SJCRH30 (cell line): ENCODE results near the gene SPATA9. TPM values are rescaled to one million over a fixed set of nuclear protein-coding genes. Genes with fewer than 3 reads are reported as not detected.

Experiments
- DNase-seq, 2 experiments: peaks; one replicate each; pipeline ENCODE4 v3.0.0-alpha.2; 2015 to 2020
- H3K27ac ChIP-seq: fragments of 250-450 bp; sonication (Bioruptor Pico); 2 replicates; pipeline ENCODE4 v1.5.1; 2020; ENCODE audit warnings: mild to moderate bottlenecking, moderate library complexity
- H3K27me3 ChIP-seq: fragments of 250-450 bp; sonication (Bioruptor Pico); 2 replicates; pipeline ENCODE4 v1.5.1; 2020; ENCODE audit warnings: mild to moderate bottlenecking, moderate library complexity
- H3K36me3 ChIP-seq: fragments of 250-450 bp; sonication (Bioruptor Pico); 2 replicates; pipeline ENCODE4 v1.5.1; 2020; ENCODE audit warnings: mild to moderate bottlenecking, moderate library complexity
- H3K4me1 ChIP-seq: fragments of 250-450 bp; sonication (Bioruptor Pico); 2 replicates; pipeline ENCODE4 v1.5.1; 2020; ENCODE audit warnings: mild to moderate bottlenecking, moderate library complexity
- H3K4me3 ChIP-seq: fragments of 250-450 bp; sonication (Bioruptor Pico); 2 replicates; pipeline ENCODE4 v1.5.1; 2020; ENCODE audit warnings: mild to moderate bottlenecking, moderate library complexity
- H3K9me3 ChIP-seq: fragments of 250-450 bp; sonication (Bioruptor Pico); replicated peaks from 2 replicates; pipeline ENCODE4 v1.5.1; 2020; ENCODE audit warnings: mild to moderate bottlenecking, moderate library complexity
- total RNA-seq: library from RNA; depleted of rRNA; stranded (reverse); fragments of >200 nt; shearing (Covaris generic); gene quantifications from 2 replicates; pipeline ENCODE4 v1.2.3, GENCODE V29; 2014

Gene SPATA9
- total RNA-seq, 1 experiment from 2014 or later = 1.8 TPM

DNA sequence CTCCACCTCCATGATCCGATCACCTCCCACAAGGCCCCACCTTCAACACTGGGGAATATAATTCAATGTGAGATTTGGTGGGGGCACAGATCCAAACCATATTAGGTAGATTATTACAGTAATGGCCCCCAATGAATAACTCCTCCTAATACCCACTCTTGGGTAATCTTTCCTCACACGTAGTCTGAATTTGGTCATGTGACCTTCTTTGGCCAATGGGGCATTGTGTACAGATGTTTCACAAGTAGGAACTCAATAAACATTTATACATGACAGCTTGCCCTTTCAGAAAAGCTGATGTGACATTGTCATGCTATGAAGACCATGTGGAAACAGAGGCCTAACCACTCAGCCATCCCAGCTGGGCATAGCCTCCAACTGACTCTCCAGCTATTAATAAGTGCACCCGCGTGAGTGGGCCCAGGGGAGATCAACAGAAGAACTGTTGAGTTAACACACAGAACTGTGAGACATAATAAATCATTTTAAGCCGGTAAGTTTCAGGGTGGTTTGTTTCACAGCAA lies 52.3 kb downstream of the SPATA9 start:
- Histone ChIP-seq H3K9me3 (no peaks in the 10 kb centered on the region), H3K36me3 (no peaks in the 10 kb centered on the region), H3K4me3 (no peak overlapping the region), H3K27me3 (no peaks in the 10 kb centered on the region), H3K27ac (no peak overlapping the region), H3K4me1 (peaks cover 7% of the 10 kb centered on the region; the same call in 1 of the 2 replicates)
- no peak for DNase-seq

- no peak for DNase-seq
- Histone ChIP-seq H3K27me3 (no peaks in the 10 kb centered on the region), H3K4me1 (0 out of 2 replicates have a peak, but pooled peaks cover 5% of the 10 kb centered on the region)
These were observed 53.9 kb downstream of the SPATA9 start for GRCh38 chr5:95628933-95629332.

DNA sequence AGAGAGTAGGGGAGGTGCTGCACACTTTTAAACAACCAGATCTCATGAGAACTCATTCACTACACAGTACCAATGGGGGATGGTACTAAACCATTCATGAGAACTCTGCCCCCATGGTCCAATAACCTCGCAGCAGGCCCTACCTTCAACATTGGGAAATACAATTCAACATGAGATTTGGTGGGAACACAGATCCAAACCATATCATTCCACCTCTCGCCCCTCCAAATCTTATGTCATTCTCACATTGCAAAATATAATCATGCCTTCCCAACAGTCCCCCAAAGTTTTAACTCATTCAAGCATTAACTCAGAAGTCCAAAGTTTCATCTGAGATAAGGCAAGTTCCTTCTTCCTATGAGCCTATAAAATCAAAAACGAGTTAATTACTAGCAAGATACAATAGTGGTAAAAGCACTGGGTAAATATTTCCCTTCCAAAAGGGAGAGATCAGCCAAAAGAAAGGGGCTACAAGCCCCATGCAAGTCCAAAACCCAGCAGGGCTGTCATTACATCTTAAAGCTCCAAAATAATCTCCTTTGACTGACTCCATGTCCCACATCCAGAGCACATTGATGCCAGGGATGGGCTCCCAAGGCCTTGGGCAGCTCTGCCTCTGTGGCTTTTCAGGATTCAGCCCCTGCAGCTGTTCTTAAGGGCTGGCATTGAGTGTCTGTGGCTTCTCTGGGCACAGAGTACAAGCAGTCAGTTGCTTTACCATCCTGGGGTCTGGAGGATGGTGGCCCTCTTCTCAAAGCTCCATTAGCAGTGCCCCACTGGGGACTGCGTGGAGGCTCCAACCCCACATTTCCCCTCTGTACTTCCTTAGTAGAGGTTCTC lies 54.6 kb downstream of the SPATA9 start:
- Histone ChIP-seq H3K4me1 (0 out of 2 replicates have a peak, but pooled peaks cover 5% of the 10 kb centered on the region), H3K4me3 (no peak overlapping the region), H3K27me3 (no peaks in the 10 kb centered on the region), H3K27ac (no peak overlapping the region), H3K36me3 (no peaks in the 10 kb centered on the region), H3K9me3 (0 out of 2 replicates have a peak, but pooled peaks cover 3% of the 10 kb centered on the region)
- no peak for DNase-seq

More at GRCh38 chr5:95628933-95629332, 53.9 kb downstream of the SPATA9 start:
- Histone ChIP-seq H3K4me3 (no peak overlapping the region), H3K27ac (no peak overlapping the region), H3K9me3 (0 out of 2 replicates have a peak, but pooled peaks cover 3% of the 10 kb centered on the region), H3K36me3 (no peaks in the 10 kb centered on the region)

GRCh38 chr5:95626701-95627100 lies 56.1 kb downstream of the SPATA9 start:
- Histone ChIP-seq H3K9me3 (0 out of 2 replicates have a peak, but pooled peaks cover 3% of the 10 kb centered on the region), H3K4me3 (no peak overlapping the region), H3K36me3 (no peaks in the 10 kb centered on the region), H3K27ac (no peak overlapping the region), H3K4me1 (0 out of 2 replicates have a peak, but pooled peaks cover 5% of the 10 kb centered on the region), H3K27me3 (no peaks in the 10 kb centered on the region)
- DNase-seq = no peak

- H3K27ac ChIP-seq = no peak overlapping the region
- H3K9me3 ChIP-seq = 0 out of 2 replicates have a peak, but pooled peaks cover 3% of the 10 kb centered on the region
- H3K4me3 ChIP-seq = no peak overlapping the region
- H3K27me3 ChIP-seq = no peaks in the 10 kb centered on the region
- DNase-seq = no peak
- no peaks in the 10 kb centered on the region for H3K36me3 ChIP-seq
- H3K4me1 ChIP-seq = no peaks in the 10 kb centered on the region
These were observed 58.4 kb downstream of the SPATA9 start for GRCh38 chr5:95624368-95624767.

- Histone ChIP-seq H3K4me3 (no peak overlapping the region), H3K27me3 (no peaks in the 10 kb centered on the region), H3K27ac (no peak overlapping the region), H3K9me3 (0 out of 2 replicates have a peak, but pooled peaks cover 3% of the 10 kb centered on the region), H3K4me1 (no peaks in the 10 kb centered on the region), H3K36me3 (no peaks in the 10 kb centered on the region)
- DNase-seq = no peak
These were observed 59.1 kb downstream of the SPATA9 start for GRCh38 chr5:95623706-95624105.

- no peaks in the 10 kb centered on the region for H3K27me3 ChIP-seq
- H3K4me1 ChIP-seq = no peaks in the 10 kb centered on the region
- H3K27ac ChIP-seq = no peak overlapping the region
- no peak for DNase-seq
- H3K4me3 ChIP-seq = no peak overlapping the region
- no peaks in the 10 kb centered on the region for H3K36me3 ChIP-seq
- H3K9me3 ChIP-seq = 0 out of 2 replicates have a peak, but pooled peaks cover 3% of the 10 kb centered on the region
These were observed 60.8 kb downstream of the SPATA9 start for GRCh38 chr5:95621839-95622629.

- no peaks in the 10 kb centered on the region for H3K27me3 ChIP-seq
- no peaks in the 10 kb centered on the region for H3K4me1 ChIP-seq
- no peak overlapping the region for H3K4me3 ChIP-seq
- DNase-seq = no peak
- H3K27ac ChIP-seq = no peak overlapping the region
- H3K9me3 ChIP-seq = 0 out of 2 replicates have a peak, but pooled peaks cover 3% of the 10 kb centered on the region
- no peaks in the 10 kb centered on the region for H3K36me3 ChIP-seq
These were observed 61.6 kb downstream of the SPATA9 start for GRCh38 chr5:95620870-95621838.

- no peaks in the 10 kb centered on the region for H3K4me1 ChIP-seq
- no peaks in the 10 kb centered on the region for H3K36me3 ChIP-seq
- H3K9me3 ChIP-seq = 0 out of 2 replicates have a peak, but pooled peaks cover 3% of the 10 kb centered on the region
- H3K27ac ChIP-seq = no peak within 1 kb of the TSS
- no peaks in the 10 kb centered on the region for H3K27me3 ChIP-seq
- no peak within 1 kb of the TSS for H3K4me3 ChIP-seq
- DNase-seq = no peak
These were observed 62.5 kb downstream of the SPATA9 start, which contains the start of gene GPR150 for GRCh38 chr5:95620030-95620869. GPR150 (plus strand) TSS chr5:95620087; CDS start chr5:95620276, 189 bp downstream.

DNA sequence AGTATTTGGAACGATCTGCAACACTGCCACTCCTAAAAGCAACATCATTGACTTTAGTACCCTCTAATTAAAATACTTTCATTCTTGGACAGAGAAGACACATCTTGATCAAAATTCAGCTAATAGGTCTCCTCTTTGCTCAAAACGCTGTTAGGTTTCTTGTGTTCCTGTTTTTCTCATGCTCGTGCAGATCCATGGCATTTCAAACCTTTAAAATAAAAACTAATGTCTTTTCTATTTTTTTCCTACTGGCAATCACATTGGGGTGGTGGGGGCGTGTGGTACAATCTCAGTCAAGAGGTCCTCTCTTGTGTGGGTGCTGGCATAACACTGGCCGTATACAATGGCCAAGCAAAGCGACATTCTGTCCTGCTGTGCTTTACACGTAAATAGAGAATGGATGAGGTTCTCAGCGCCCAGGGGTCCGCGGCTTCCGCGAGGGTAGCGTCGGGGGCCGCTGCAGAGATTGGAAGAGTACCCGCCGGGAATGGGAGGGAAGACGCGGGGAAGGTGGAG lies 63.2 kb downstream of the SPATA9 start:
- Histone ChIP-seq H3K27ac (no peak overlapping the region), H3K4me3 (no peak overlapping the region), H3K27me3 (no peaks in the 10 kb centered on the region), H3K4me1 (no peaks in the 10 kb centered on the region), H3K9me3 (0 out of 2 replicates have a peak, but pooled peaks cover 2% of the 10 kb centered on the region), H3K36me3 (no peaks in the 10 kb centered on the region)
- no peak for DNase-seq

DNA sequence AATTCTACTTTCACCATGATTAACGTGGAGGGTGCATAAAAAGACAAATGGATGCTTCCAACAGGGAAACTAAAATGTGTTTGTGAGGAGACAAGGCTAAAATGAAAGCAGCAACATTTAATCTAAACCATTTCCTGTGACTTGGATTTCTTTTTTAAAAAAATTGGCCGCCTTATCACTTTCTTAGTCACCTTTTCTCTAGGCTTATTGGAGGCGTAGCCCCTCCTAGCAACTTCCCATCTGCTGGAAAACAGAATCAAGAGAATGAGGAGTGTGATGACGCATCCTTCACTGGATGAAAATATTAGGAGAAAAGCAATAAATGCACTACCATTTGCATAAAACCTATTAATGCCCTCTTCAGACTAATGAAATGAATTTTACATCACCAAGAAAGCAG lies 63.7 kb downstream of the SPATA9 start:
- DNase-seq = no peak
- Histone ChIP-seq H3K36me3 (no peaks in the 10 kb centered on the region), H3K27ac (no peak overlapping the region), H3K9me3 (no peaks in the 10 kb centered on the region), H3K4me3 (no peak overlapping the region), H3K4me1 (no peaks in the 10 kb centered on the region), H3K27me3 (no peaks in the 10 kb centered on the region)

DNA sequence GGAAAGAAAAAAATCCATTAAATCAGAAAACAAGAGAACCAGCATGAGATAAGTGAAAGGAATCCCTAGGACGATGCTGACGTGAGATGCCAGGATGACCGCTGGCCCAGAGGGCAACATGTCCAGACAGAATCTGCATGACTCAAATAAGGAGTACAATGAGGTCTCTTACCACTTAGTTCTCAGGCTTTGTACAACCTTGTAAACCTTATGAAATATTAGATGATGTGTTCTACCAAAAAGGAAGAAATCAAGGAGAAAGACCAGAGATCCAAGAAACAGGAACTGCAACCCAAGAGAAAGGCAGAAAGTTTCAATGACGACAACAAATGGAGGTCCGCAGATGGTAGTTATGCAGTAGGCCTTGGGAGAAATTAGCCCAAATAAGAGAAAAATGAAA lies 65.7 kb downstream of the SPATA9 start:
- no peak overlapping the region for H3K4me3 ChIP-seq
- DNase-seq = no peak
- no peaks in the 10 kb centered on the region for H3K36me3 ChIP-seq
- H3K27ac ChIP-seq = no peak overlapping the region
- H3K4me1 ChIP-seq = no peaks in the 10 kb centered on the region
- no peaks in the 10 kb centered on the region for H3K27me3 ChIP-seq
- H3K9me3 ChIP-seq = no peaks in the 10 kb centered on the region

GRCh38 chr5:95615164-95615467 lies 67.7 kb downstream of the SPATA9 start:
- Histone ChIP-seq H3K9me3 (no peaks in the 10 kb centered on the region), H3K27ac (no peak overlapping the region), H3K27me3 (no peaks in the 10 kb centered on the region), H3K36me3 (no peaks in the 10 kb centered on the region), H3K4me3 (no peak overlapping the region), H3K4me1 (no peaks in the 10 kb centered on the region)
- DNase-seq = no peak
